Skeletal muscle satellite cell (primary cell): ENCODE measurements around the gene SYCP1.
"Not testable (repeated sequence)": the region's sequence is repeated elsewhere in the genome, so short reads cannot be mapped to it uniquely, and the experiment has no call there.

Experiments used
- H3K27me3 ChIP-seq: 2 replicates; pipeline ENCODE4 v1.7.0; 2013; ENCODE audit warnings: low read length; ENCODE audit not compliant: control insufficient read depth, insufficient read depth
- H3K36me3 ChIP-seq: 2 replicates; pipeline ENCODE4 v1.7.0; 2013; ENCODE audit warnings: mild to moderate bottlenecking, control low read depth, low read length; ENCODE audit not compliant: insufficient read depth
- H3K4me1 ChIP-seq: 2 replicates; pipeline ENCODE4 v1.7.0; 2013; ENCODE audit warnings: low read length; ENCODE audit not compliant: control insufficient read depth, insufficient read depth
- H3K4me2 ChIP-seq: 2 replicates; pipeline ENCODE4 v1.7.0; 2013; ENCODE audit warnings: mild to moderate bottlenecking, low read length
- H3K4me3 ChIP-seq: 2 replicates; pipeline ENCODE4 v1.7.0; 2013; ENCODE audit warnings: low read length
- H3K9ac ChIP-seq: 2 replicates; pipeline ENCODE4 v1.7.0; 2013; ENCODE audit warnings: mild to moderate bottlenecking, low read depth, low read length, moderate library complexity
- H3K9me3 ChIP-seq: replicated peaks from 2 replicates; pipeline ENCODE4 v1.7.0; 2013; ENCODE audit warnings: mild to moderate bottlenecking, control low read depth, low read length

Gene SYCP1

GRCh38 chr1:114982251-114982650, 127.6 kb downstream of the SYCP1 start:
- H3K4me3 ChIP-seq, result no peak overlapping the region

GRCh38 chr1:114986286-114986685, 131.6 kb downstream of the SYCP1 start:
- H3K4me3 ChIP-seq, result no peak overlapping the region
- H3K36me3 ChIP-seq, result no peaks in the 10 kb centered on the region
- H3K9me3 ChIP-seq, result no peaks in the 10 kb centered on the region
- no peaks in the 10 kb centered on the region for H3K4me1 ChIP-seq
- no peak overlapping the region for H3K9ac ChIP-seq
- no peak overlapping the region for H3K4me2 ChIP-seq
- peaks cover 2% of the 10 kb centered on the region for H3K27me3 ChIP-seq

More at GRCh38 chr1:114982251-114982650, 127.6 kb downstream of the SYCP1 start:
- Histone ChIP-seq H3K9me3 (no peaks in the 10 kb centered on the region), H3K9ac (no peak overlapping the region), H3K4me2 (no peak overlapping the region), H3K27me3 (no peaks in the 10 kb centered on the region), H3K36me3 (no peaks in the 10 kb centered on the region), H3K4me1 (no peaks in the 10 kb centered on the region)

- H3K4me1 ChIP-seq, result no peaks in the 10 kb centered on the region
- no peak overlapping the region for H3K9ac ChIP-seq
- no peak overlapping the region for H3K4me3 ChIP-seq
- no peak overlapping the region for H3K4me2 ChIP-seq
- H3K36me3 ChIP-seq, result no peaks in the 10 kb centered on the region
- no peaks in the 10 kb centered on the region for H3K9me3 ChIP-seq
- peaks cover 5% of the 10 kb centered on the region for H3K27me3 ChIP-seq
Measured at GRCh38 chr1:114988095-114988494, 133.4 kb downstream of the SYCP1 start.

GRCh38 chr1:114997510-114998289, 143.0 kb downstream of the SYCP1 start:
- H3K9me3 ChIP-seq, result no peaks in the 10 kb centered on the region
- no peak overlapping the region for H3K9ac ChIP-seq
- H3K4me3 ChIP-seq, result no peak overlapping the region
- no peaks in the 10 kb centered on the region for H3K4me1 ChIP-seq
- peaks cover 31% of the 10 kb centered on the region for H3K27me3 ChIP-seq
- no peak overlapping the region for H3K4me2 ChIP-seq
- H3K36me3 ChIP-seq, result no peaks in the 10 kb centered on the region

GRCh38 chr1:115006191-115006590, 151.5 kb downstream of the SYCP1 start:
- no peak overlapping the region for H3K4me2 ChIP-seq
- no peak overlapping the region for H3K9ac ChIP-seq
- H3K27me3 ChIP-seq, result peaks cover 8% of the 10 kb centered on the region
- H3K9me3 ChIP-seq, result no peaks in the 10 kb centered on the region
- no peak overlapping the region for H3K4me3 ChIP-seq
- H3K4me1 ChIP-seq, result no peaks in the 10 kb centered on the region
- H3K36me3 ChIP-seq, result no peaks in the 10 kb centered on the region

- H3K4me3 ChIP-seq, result no peak overlapping the region
- no peaks in the 10 kb centered on the region for H3K9me3 ChIP-seq
- H3K27me3 ChIP-seq, result no peaks in the 10 kb centered on the region
- no peak overlapping the region for H3K9ac ChIP-seq
- H3K4me2 ChIP-seq, result no peak overlapping the region
- no peaks in the 10 kb centered on the region for H3K4me1 ChIP-seq
- no peaks in the 10 kb centered on the region for H3K36me3 ChIP-seq
Measured at GRCh38 chr1:115012006-115012405, 157.3 kb downstream of the SYCP1 start.

GRCh38 chr1:115012434-115012833, 157.8 kb downstream of the SYCP1 start:
- Histone ChIP-seq H3K4me2 (no peak overlapping the region), H3K27me3 (no peaks in the 10 kb centered on the region), H3K4me1 (no peaks in the 10 kb centered on the region), H3K4me3 (no peak overlapping the region), H3K36me3 (no peaks in the 10 kb centered on the region), H3K9ac (no peak overlapping the region), H3K9me3 (no peaks in the 10 kb centered on the region)

GRCh38 chr1:115013792-115014191, 159.1 kb downstream of the SYCP1 start:
- no peaks in the 10 kb centered on the region for H3K9me3 ChIP-seq
- no peaks in the 10 kb centered on the region for H3K4me1 ChIP-seq
- H3K9ac ChIP-seq, result no peak overlapping the region
- H3K27me3 ChIP-seq, result no peaks in the 10 kb centered on the region
- no peaks in the 10 kb centered on the region for H3K36me3 ChIP-seq
- H3K4me2 ChIP-seq, result no peak overlapping the region
- H3K4me3 ChIP-seq, result no peak overlapping the region

- not testable (repeated sequence) for H3K4me1 ChIP-seq, H3K27me3 ChIP-seq, H3K4me3 ChIP-seq, H3K9ac ChIP-seq, H3K4me2 ChIP-seq, H3K36me3 ChIP-seq, H3K9me3 ChIP-seq
Measured at GRCh38 chr1:115019549-115019948, 164.9 kb downstream of the SYCP1 start.

GRCh38 chr1:115021145-115021544, 166.5 kb downstream of the SYCP1 start:
- Histone ChIP-seq H3K27me3 (peaks cover 12% of the 10 kb centered on the region), H3K4me2 (no peak overlapping the region), H3K9me3 (no peaks in the 10 kb centered on the region), H3K9ac (no peak overlapping the region), H3K4me1 (no peaks in the 10 kb centered on the region), H3K4me3 (no peak overlapping the region), H3K36me3 (no peaks in the 10 kb centered on the region)

- no peaks in the 10 kb centered on the region for H3K36me3 ChIP-seq
- H3K9me3 ChIP-seq, result no peaks in the 10 kb centered on the region
- H3K27me3 ChIP-seq, result peaks cover 20% of the 10 kb centered on the region
- H3K4me2 ChIP-seq, result no peak overlapping the region
- H3K4me3 ChIP-seq, result no peak overlapping the region
- no peak overlapping the region for H3K9ac ChIP-seq
- no peaks in the 10 kb centered on the region for H3K4me1 ChIP-seq
Measured at GRCh38 chr1:115023593-115023992, 168.9 kb downstream of the SYCP1 start.

GRCh38 chr1:115029526-115029925, 174.9 kb downstream of the SYCP1 start, which contains the start of gene TSHB:
TSHB (plus strand) TSS chr1:115029826; CDS start chr1:115033363, 3,537 bp downstream.
- H3K4me2 ChIP-seq, result no peak within 1 kb of the TSS
- H3K36me3 ChIP-seq, result no peaks in the 10 kb centered on the region
- H3K27me3 ChIP-seq, result peaks cover 25% of the 10 kb centered on the region
- H3K4me1 ChIP-seq, result no peaks in the 10 kb centered on the region
- H3K9me3 ChIP-seq, result no peaks in the 10 kb centered on the region
- no peak within 1 kb of the TSS for H3K4me3 ChIP-seq
- no peak within 1 kb of the TSS for H3K9ac ChIP-seq
